Measurements from ENCODE around the gene FBXO8.

Gene FBXO8

DNA sequence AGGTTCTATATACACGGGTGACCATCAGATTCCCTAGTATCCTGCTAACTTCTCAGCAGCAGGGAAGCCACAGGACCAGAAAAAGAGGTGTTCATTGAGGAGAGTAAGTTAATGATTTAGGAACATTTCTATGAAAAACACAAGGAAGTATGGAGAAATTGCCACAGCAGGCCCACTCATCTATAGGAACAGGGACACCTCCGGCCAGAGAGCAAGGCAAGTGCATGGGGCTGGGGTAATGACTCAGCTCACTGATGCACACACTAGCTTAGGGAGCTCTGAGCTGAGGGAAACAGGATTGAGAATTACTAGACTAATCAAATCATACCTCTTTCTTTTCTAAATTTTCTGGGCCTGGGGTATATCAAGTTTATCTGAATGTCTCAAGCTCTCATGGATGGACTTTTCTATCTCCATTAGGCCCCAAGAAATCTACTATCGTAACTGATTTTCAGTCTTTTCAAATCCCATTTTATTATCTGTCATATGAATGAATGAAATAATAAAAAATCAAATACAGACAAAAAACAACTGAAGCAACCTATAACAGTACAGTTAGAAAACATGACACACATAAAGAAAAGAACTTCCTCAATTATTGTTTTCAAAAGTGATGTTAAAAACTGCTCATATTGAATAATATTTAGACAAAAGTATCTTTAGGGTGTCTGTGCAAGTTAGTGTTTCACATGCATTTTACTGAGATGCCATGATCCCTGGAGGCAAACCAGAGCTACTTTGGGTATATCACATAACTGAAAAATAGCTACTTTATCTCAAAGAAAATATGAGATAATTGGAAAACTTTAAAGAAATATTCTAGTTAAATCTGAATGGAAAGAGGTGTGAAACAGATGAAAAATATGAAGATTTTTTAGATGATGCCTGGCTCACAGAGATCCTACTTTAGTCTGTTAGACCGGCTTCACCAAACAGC, 89.8 kb downstream of the FBXO8 start:
- Histone ChIP-seq H3K9me3 (replicated peaks in 1 of 11) (no peaks in the 10 kb centered on the region), H4K20me1 (no peaks in the 10 kb centered on the region), H3K4me1 (no peaks in the 10 kb centered on the region), H3K36me3 (no peaks in the 10 kb centered on the region), H3K4me2 (no peak overlapping the region), H3K9ac (no peak overlapping the region), H3K4me3 (no peak overlapping the region), H3K27ac (no peak overlapping the region), H3K27me3 (no peaks in the 10 kb centered on the region)
- no peak for TF ChIP-seq Cebpa-rat (IDR thresholded peaks at IDR 0.05)

- Histone ChIP-seq H4K20me1 (no peaks in the 10 kb centered on the region), H3K36me3 (no peaks in the 10 kb centered on the region), H3K4me2 (no peak overlapping the region), H3K27ac (no peak overlapping the region), H3K4me3 (no peak overlapping the region), H3K9ac (no peak overlapping the region), H3K9me3 (replicated peaks in 1 of 11) (no peaks in the 10 kb centered on the region), H3K27me3 (no peaks in the 10 kb centered on the region), H3K4me1 (no peaks in the 10 kb centered on the region)
- no peak for TF ChIP-seq Cebpa-rat (IDR thresholded peaks at IDR 0.05)
These were observed 90.5 kb downstream of the FBXO8 start for GRCh38 chr4:174192943-174193342.

DNA sequence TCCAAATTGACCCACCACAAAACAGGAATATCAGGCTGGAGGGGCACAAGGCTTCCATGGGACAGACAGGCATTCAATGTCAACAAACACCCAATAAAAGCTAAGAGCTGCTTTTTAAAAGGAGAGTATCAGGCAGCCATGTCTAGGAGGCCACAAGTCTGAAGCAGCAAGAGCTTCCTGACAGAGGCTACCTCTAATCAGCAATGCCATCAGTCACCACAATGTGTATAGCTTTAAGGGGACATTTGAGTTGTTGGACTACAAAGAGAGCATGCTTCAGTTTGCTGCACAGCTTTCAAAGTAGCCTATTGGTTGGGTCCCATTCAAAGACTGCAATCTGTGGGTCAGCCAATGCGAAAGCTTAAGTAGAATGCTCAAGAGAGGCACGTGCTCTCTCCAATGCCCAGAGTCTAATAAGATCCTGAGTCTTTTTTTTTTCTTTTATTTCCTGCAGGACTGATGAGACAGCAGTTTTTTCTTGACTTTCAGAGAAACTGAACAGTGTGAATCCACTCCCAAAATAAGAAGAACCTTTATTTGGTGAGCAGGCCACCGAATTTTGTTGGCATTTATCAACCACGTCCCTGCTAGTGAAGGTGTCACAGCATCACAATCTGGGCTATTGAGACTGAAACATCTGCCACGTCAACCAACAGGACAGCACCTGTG, 92.5 kb downstream of the FBXO8 start:
- no peak overlapping the region for H3K27ac ChIP-seq
- H3K4me3 ChIP-seq = no peak overlapping the region
- H3K9me3 ChIP-seq (replicated peaks in 1 of 11) = no peaks in the 10 kb centered on the region
- H3K36me3 ChIP-seq = no peaks in the 10 kb centered on the region
- H4K20me1 ChIP-seq = no peaks in the 10 kb centered on the region
- H3K4me2 ChIP-seq = no peak overlapping the region
- H3K27me3 ChIP-seq = no peaks in the 10 kb centered on the region
- TF ChIP-seq Cebpa-rat (IDR thresholded peaks at IDR 0.05) = no peak
- H3K4me1 ChIP-seq = no peaks in the 10 kb centered on the region
- no peak overlapping the region for H3K9ac ChIP-seq

GRCh38 chr4:174189392-174190015, 94.0 kb downstream of the FBXO8 start:
- Histone ChIP-seq H3K27ac (no peak overlapping the region), H3K36me3 (no peaks in the 10 kb centered on the region), H3K4me1 (no peaks in the 10 kb centered on the region), H4K20me1 (no peaks in the 10 kb centered on the region), H3K9me3 (replicated peaks in 1 of 11) (no peaks in the 10 kb centered on the region), H3K9ac (no peak overlapping the region), H3K4me3 (no peak overlapping the region), H3K4me2 (no peak overlapping the region), H3K27me3 (no peaks in the 10 kb centered on the region)
- no peak for TF ChIP-seq Cebpa-rat (IDR thresholded peaks at IDR 0.05)
